K562 (cell line): ENCODE results near the gene SLC39A3. TPM values are rescaled to one million over a fixed set of nuclear protein-coding genes. Genes with fewer than 3 reads are reported as not detected.

Experiments
- ATAC-seq: fragments of 200-7000 bp; cut with Tn5 transposase; 3 replicates; pipeline ENCODE4 v1.9.1; 2020; ENCODE audit warnings: moderate library complexity
- BruUV-seq: library from RNA; stranded (reverse); fragments of 400-500 nt; replicated peaks from 2 replicates; lab custom pipeline; 2021; lab: Mats Ljungman, UMichigan
- CTCF ChIA-PET: fragments of 300-600 bp; formaldehyde crosslinking; extraction: SDS; loops from one replicate; lab custom pipeline; 2021; ENCODE audit warnings: low intra/inter-chr PET ratio; lab: Yijun Ruan, JAX
- POLR2A ChIA-PET: fragments of 300-600, 350-650 bp; sonication (Branson Sonifier 250); formaldehyde crosslinking; extraction: SDS; loops from one replicate; lab custom pipeline; 2021; ENCODE audit warnings: antibody characterized with exemption, inconsistent platforms; lab: Yijun Ruan, JAX
- DNase-seq, 4 experiments: peaks; one replicate each; pipeline versions ENCODE4 v3.0.0 to v3.0.0-alpha.2; 2011 to 2018; ENCODE audit warnings: low spot score in 3 of 4, mixed read lengths in 3 of 4; ENCODE audit errors: extremely low read depth in 1 of 4
- FAIRE-seq: peaks from 2 replicates; lab custom pipeline; 2011; peaks lifted over from hg19 to GRCh38; lab: Jason Lieb, UNC
- H2AFZ ChIP-seq: 2 replicates; pipeline ENCODE4 v1.6.0; 2011; ENCODE audit warnings: low read depth, low read length, control low read depth, inconsistent platforms
- H3K27ac ChIP-seq: fragments of 200-600 bp; 3 replicates; pipeline ENCODE4 v1.8.0; 2011; ENCODE audit warnings: low read depth, mild to moderate bottlenecking, control low read depth, inconsistent platforms, low read length, moderate library complexity, mixed read lengths; ENCODE audit errors: extremely low read depth
- H3K27me3 ChIP-seq, 2 experiments: fragments of 300-600 bp in 1 of 2; 2 replicates in 1 of 2; 3 replicates in 1 of 2; pipeline versions ENCODE4 v1.6.0 to v1.8.0; 2011; ENCODE audit warnings: inconsistent platforms in 2 of 2, low read length in 2 of 2, mild to moderate bottlenecking in 1 of 2, mixed read lengths in 1 of 2, moderate library complexity in 1 of 2; ENCODE audit not compliant: control insufficient read depth in 2 of 2, insufficient read depth in 2 of 2
- H3K36me3 ChIP-seq: fragments of 300-600 bp; 3 replicates; pipeline ENCODE4 v1.8.0; 2011; ENCODE audit warnings: mild to moderate bottlenecking, low read length, inconsistent platforms; ENCODE audit not compliant: control insufficient read depth, insufficient read depth
- H3K4me1 ChIP-seq, 2 experiments: fragments of 200-600 bp in 1 of 2; replicated peaks in 1 of 2; 2 replicates in 1 of 2; 3 replicates in 1 of 2; pipeline versions ENCODE4 v1.5.1 to v1.8.0; 2011; ENCODE audit warnings: inconsistent platforms in 2 of 2, low read length in 2 of 2, mild to moderate bottlenecking in 1 of 2, mixed read lengths in 1 of 2, moderate library complexity in 1 of 2; ENCODE audit not compliant: control insufficient read depth in 2 of 2, insufficient read depth in 2 of 2
- H3K4me2 ChIP-seq: 2 replicates; pipeline ENCODE4 v1.6.1; 2011; ENCODE audit warnings: low read length, control low read depth, inconsistent platforms, mixed read lengths; ENCODE audit not compliant: insufficient read depth
- H3K4me3 ChIP-seq: fragments of 200-600 bp; sonication (generic), shearing (Covaris generic); 2 replicates; pipeline ENCODE4 v1.5.1; 2016; ENCODE audit warnings: control low read depth, inconsistent platforms
- H3K79me2 ChIP-seq: fragments of 200-600 bp; 3 replicates; pipeline ENCODE4 v1.8.0; 2011; ENCODE audit warnings: low read length, inconsistent platforms; ENCODE audit not compliant: control insufficient read depth, insufficient read depth
- H3K9ac ChIP-seq, 2 experiments: 2 replicates each; pipeline versions ENCODE4 v1.6.0 to v1.6.1; 2011; ENCODE audit warnings: low read depth in 2 of 2, low read length in 2 of 2, control low read depth in 1 of 2, inconsistent platforms in 1 of 2, mild to moderate bottlenecking in 1 of 2, mixed read lengths in 1 of 2; ENCODE audit not compliant: insufficient read depth in 1 of 2
- H3K9me1 ChIP-seq: one replicate; pipeline ENCODE4 v1.6.0; 2011; ENCODE audit warnings: inconsistent platforms, mild to moderate bottlenecking, low read length, moderate library complexity; ENCODE audit not compliant: control insufficient read depth, insufficient read depth
- H3K9me3 ChIP-seq: replicated peaks from 2 replicates; pipeline ENCODE4 v1.5.1; 2011; ENCODE audit warnings: low read depth, low read length, inconsistent platforms; ENCODE audit not compliant: control insufficient read depth, insufficient read depth
- H4K20me1 ChIP-seq: replicated peaks from 2 replicates; pipeline ENCODE4 v1.6.1; 2011; ENCODE audit warnings: low read length, inconsistent platforms, mixed read lengths; ENCODE audit not compliant: control insufficient read depth, insufficient read depth
- BRD9 ChIP-seq: fragments of 450-650 bp; IDR thresholded peaks from 2 replicates; pipeline ENCODE4 v1.6.1; 2018; ENCODE audit warnings: low read depth; ENCODE audit not compliant: partially characterized antibody
- DMBX1 ChIP-seq: fragments of 250-450 bp; sonication (Bioruptor Pico); IDR thresholded peaks from 2 replicates; pipeline ENCODE4 v1.8.0; 2022; ENCODE audit warnings: inconsistent platforms, mild to moderate bottlenecking, moderate library complexity, borderline replicate concordance
- HNRNPLL ChIP-seq: fragments of 200-400 bp; formaldehyde crosslinking; IDR thresholded peaks from 2 replicates; pipeline ENCODE4 v1.6.1; 2017; ENCODE audit warnings: low read length, low read depth, mild to moderate bottlenecking; ENCODE audit not compliant: poor library complexity, severe bottlenecking
- POLR2B ChIP-seq: fragments of 450-650 bp; IDR thresholded peaks from 2 replicates; pipeline ENCODE4 v1.6.1; 2018; ENCODE audit warnings: low read depth; ENCODE audit not compliant: partially characterized antibody
- POLR2G ChIP-seq: fragments of 200-400 bp; formaldehyde crosslinking; IDR thresholded peaks from 2 replicates; pipeline ENCODE4 v1.6.1; 2017; ENCODE audit warnings: low read depth, mild to moderate bottlenecking, antibody characterized with exemption, low read length, moderate library complexity
- WGBS: fragments of 100-300 bp; shearing (Covaris generic); methylation state at CpG from one replicate; pipeline ENCODE4 v1.1.6; 2016; ENCODE audit warnings: low coverage, mixed read lengths; ENCODE audit not compliant: insufficient coverage; ENCODE audit errors: missing lambda C conversion rate; 5-methylcytosine and 5-hydroxymethylcytosine counted together
- in situ Hi-C: fragments of 300-500 bp; cut with MboI; formaldehyde crosslinking; loops from 4 replicates; pipeline ENCODE4 v1.15.0; 2018; ENCODE audit warnings: inconsistent platforms, mixed read lengths
- intact Hi-C: fragments of 100-400 bp; cut with micrococcal nuclease; formaldehyde crosslinking; loops from 2 replicates; pipeline ENCODE4 v1.14.2; 2022
- polyA plus RNA-seq, 8 experiments: library from polyadenylated mRNA; depleted of rRNA in 4 of 8; stranded (reverse) in 5 of 8; unstranded in 3 of 8; fragments of >200 nt; fragmentation: Nextera tagmentation in 2 of 8; fragmentation: Illumina TruSeq in 1 of 8; extraction: Ambion mirVana in 2 of 8; extraction: Trizol in 1 of 8; gene quantifications; 2 replicates each; pipeline versions ENCODE4 v1.2.1 to v1.2.3, GENCODE V29; 2011 to 2014; ENCODE audit warnings: inconsistent platforms in 1 of 8, missing spikeins in 1 of 8
- total RNA-seq, 7 experiments: library from RNA; depleted of rRNA in 6 of 7; stranded (reverse); fragments of >200 nt in 6 of 7; fragmentation: Illumina TruSeq in 2 of 7; extraction: Trizol in 2 of 7; gene quantifications; 2 replicates each; pipeline versions ENCODE4 v1.2.1 to v1.2.3, GENCODE V29; 2011 to 2021; ENCODE audit warnings: low replicate concordance in 1 of 7

SLC39A3 gene
- total and polyA plus RNA-seq, 9 of the 15 experiments (the other 6 are each of a cell fraction or from before 2014, with no cell fraction given), result 2.3 to 215 (median 127) TPM

DNA sequence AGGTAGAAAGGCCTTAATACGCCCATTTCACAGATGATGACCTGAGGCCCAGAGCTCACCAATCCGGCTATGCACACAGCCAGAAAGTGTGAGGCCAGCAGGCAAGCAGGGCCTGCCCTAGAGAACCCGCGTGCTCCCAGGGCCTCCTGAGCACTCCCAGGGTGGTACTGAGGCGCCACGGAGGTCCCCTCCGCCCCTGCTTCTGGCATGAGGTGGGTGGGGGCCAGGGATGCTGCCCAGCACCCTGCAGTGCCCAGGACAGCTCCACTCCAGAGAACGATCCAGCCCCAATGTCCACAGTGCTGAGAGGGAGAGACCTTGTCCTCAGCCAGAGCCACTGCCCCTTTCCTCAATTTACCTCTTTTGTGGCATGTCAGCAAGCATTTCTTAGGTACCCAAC lies 29.4 kb upstream of the SLC39A3 start:
- 98% methylated on average over 8 of the region's 8 CpGs for WGBS
- in situ Hi-C loops, result no loop called here
- no peak overlapping the region for H3K4me2 ChIP-seq
- H3K27me3 ChIP-seq, result no peaks in the 10 kb centered on the region
- H3K36me3 ChIP-seq, result peaks cover 77% of the 10 kb centered on the region; the same call in 2 of the 3 replicates
- H3K9me3 ChIP-seq, result no peaks in the 10 kb centered on the region
- H2AFZ ChIP-seq, result no peak overlapping the region
- peaks cover 0 to 44% of the 10 kb centered on the region in 2 experiments; a peak in 2 of 5 replicates for H3K4me1 ChIP-seq
- H3K9ac ChIP-seq, result peak overlapping the region in 1 of 2 experiments; percentile 26; a peak in 1 of 4 replicates
- H3K27ac ChIP-seq, result no peak overlapping the region
- DNase-seq, result no peak
- ATAC-seq, result no peak
- CTCF ChIA-PET, result no interaction called here
- peaks cover 22% of the 10 kb centered on the region for H4K20me1 ChIP-seq
- TF ChIP-seq BRD9 (no peak), POLR2G (0 out of 2 replicates have a peak, but pooled peaks have one; percentile 5), POLR2B (no peak), DMBX1 (no peak), HNRNPLL (no peak)
- intact Hi-C loops, result no loop called here
- POLR2A ChIA-PET, result interaction anchor here (0.5 to 2.6 kb wide), 3 partner anchors 12 to 604 kb away, joined by 3 to 12 read pairs (median 3); no protein-coding TSS in a partner anchor
- no peak overlapping the region for H3K4me3 ChIP-seq
- FAIRE-seq, result no peak
- H3K79me2 ChIP-seq, result peaks cover 50% of the 10 kb centered on the region
- no peaks in the 10 kb centered on the region for H3K9me1 ChIP-seq
- BruUV-seq, result no TSS peak
